ENCODE measurements around the gene BPTF. TPM values are rescaled to one million over a fixed set of nuclear protein-coding genes. Genes with fewer than 3 reads are reported as not detected.

Gene BPTF, protein sequence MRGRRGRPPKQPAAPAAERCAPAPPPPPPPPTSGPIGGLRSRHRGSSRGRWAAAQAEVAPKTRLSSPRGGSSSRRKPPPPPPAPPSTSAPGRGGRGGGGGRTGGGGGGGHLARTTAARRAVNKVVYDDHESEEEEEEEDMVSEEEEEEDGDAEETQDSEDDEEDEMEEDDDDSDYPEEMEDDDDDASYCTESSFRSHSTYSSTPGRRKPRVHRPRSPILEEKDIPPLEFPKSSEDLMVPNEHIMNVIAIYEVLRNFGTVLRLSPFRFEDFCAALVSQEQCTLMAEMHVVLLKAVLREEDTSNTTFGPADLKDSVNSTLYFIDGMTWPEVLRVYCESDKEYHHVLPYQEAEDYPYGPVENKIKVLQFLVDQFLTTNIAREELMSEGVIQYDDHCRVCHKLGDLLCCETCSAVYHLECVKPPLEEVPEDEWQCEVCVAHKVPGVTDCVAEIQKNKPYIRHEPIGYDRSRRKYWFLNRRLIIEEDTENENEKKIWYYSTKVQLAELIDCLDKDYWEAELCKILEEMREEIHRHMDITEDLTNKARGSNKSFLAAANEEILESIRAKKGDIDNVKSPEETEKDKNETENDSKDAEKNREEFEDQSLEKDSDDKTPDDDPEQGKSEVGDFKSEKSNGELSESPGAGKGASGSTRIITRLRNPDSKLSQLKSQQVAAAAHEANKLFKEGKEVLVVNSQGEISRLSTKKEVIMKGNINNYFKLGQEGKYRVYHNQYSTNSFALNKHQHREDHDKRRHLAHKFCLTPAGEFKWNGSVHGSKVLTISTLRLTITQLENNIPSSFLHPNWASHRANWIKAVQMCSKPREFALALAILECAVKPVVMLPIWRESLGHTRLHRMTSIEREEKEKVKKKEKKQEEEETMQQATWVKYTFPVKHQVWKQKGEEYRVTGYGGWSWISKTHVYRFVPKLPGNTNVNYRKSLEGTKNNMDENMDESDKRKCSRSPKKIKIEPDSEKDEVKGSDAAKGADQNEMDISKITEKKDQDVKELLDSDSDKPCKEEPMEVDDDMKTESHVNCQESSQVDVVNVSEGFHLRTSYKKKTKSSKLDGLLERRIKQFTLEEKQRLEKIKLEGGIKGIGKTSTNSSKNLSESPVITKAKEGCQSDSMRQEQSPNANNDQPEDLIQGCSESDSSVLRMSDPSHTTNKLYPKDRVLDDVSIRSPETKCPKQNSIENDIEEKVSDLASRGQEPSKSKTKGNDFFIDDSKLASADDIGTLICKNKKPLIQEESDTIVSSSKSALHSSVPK (N-terminal part only)
- polyA plus RNA-seq (2011; rRNA removed) (34.9 and 46.0 TPM in 2 replicates), polyA minus RNA-seq (2011; rRNA and poly(A)+ RNA removed) (70.8 and 88.4 TPM in 2 replicates)

DNA sequence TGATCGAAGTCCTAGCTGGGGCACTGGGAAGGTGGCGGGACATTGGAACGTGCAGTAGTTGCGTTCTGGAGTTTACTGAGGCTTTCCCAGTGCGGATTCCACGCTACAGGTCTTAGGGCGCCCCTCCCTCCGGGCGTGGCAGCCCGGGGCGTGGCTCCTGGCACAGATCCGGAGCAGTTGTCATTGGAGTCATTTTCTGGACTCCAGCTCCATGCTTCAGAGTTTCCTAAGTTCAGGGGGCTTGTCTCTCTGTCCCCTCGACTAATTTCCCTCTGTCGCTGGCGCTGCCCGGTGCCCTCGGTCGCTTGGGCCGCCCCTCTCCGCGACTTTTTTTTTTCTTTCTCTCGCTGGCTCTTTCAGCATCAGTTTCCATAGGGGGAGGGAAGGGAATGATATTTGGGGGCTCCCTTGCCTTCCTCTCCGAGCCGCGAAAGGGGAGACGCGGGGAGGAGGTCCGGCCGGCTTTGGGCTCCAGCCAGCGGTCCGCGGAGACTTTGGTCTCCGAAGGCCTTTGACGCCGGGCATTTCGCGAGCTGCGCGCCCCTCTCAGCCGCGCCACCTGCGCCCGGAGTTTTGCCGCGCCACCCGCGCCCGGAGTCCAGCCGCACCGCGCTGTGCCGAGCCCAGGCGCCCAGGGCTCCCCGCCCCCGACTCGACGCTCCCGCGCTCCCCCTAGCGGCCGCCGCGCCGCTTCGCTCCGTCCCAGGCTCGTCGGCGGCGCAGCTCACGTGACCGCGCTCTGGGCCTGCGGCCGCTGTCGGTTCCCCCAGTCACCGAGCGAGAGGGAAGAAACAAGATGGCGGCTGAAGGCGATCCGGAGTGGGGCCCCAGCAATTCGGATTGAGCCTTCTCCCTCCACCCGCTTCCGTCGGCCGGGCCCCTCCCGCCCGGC is at the start of gene BPTF:
TSS of gene BPTF (plus strand) at position 769 of the 892 bp plus-strand sequence. CDS start 222 bp downstream, outside the sequence.
- CTCF ChIA-PET, result interaction anchor here (0.6 to 1.9 kb wide), 9 partner anchors 10 to 561 kb away, joined by 3 to 15 read pairs (median 3); no protein-coding TSS in a partner anchor
- DNase-seq (ENCODE audit: low read depth, low spot score), result peak; percentile 70
- TF ChIP-seq, protein P1, sequence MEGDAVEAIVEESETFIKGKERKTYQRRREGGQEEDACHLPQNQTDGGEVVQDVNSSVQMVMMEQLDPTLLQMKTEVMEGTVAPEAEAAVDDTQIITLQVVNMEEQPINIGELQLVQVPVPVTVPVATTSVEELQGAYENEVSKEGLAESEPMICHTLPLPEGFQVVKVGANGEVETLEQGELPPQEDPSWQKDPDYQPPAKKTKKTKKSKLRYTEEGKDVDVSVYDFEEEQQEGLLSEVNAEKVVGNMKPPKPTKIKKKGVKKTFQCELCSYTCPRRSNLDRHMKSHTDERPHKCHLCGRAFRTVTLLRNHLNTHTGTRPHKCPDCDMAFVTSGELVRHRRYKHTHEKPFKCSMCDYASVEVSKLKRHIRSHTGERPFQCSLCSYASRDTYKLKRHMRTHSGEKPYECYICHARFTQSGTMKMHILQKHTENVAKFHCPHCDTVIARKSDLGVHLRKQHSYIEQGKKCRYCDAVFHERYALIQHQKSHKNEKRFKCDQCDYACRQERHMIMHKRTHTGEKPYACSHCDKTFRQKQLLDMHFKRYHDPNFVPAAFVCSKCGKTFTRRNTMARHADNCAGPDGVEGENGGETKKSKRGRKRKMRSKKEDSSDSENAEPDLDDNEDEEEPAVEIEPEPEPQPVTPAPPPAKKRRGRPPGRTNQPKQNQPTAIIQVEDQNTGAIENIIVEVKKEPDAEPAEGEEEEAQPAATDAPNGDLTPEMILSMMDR (IDR thresholded peaks at IDR 0.05; ENCODE audit: low read depth, low read length), result peak; percentile 67
- Histone ChIP-seq H3K4me3 (ENCODE audit: low read depth, low read length) (peak within 1 kb of the TSS; percentile 93), H3K27ac (ENCODE audit: low read depth, low read length) (no peak within 1 kb of the TSS), H3K27me3 (ENCODE audit: control insufficient read depth, insufficient read depth, low read length) (no peaks in the 10 kb centered on the region), H3K9me3 (ENCODE audit: control insufficient read depth, insufficient read depth, low read length) (no peaks in the 10 kb centered on the region)
- POLR2A ChIA-PET, result interaction anchor here (0.6 to 1.0 kb wide), 2 partner anchors 26 to 100 kb away, joined by 3 to 8 read pairs; no protein-coding TSS in a partner anchor

DNA sequence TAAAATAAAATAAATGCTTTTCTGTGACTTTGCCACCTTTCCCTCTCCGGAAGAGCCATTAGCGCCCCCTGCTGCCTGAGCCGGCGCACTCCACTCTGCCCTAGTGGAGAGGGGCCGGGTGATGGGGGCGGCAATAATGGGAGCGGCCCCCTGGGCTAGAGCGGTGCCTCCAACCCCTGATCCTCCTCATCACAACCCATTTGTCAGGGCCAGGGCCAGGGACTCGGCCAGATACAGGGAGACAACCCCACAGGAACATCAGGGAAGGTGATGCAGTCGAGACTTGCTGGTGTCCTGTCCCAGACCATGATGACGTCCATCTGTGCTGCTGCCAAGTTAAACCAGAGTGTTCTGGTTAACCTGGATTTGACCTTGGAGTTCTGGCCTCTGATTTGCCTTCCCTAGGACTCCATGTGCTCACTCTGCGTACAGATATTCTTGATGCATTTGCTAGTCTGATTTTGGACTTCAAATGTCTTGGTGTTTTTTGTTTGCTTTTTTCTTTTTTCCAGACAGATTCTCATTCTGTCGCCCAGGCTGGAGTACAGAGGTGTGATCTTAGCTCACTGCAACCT is 46.1 kb upstream of the BPTF start:
- ChIA-PET CTCF (interaction anchor here (0.6 to 1.0 kb wide), 3 partner anchors 12 to 40 kb away, joined by 3 to 5 read pairs (median 3); no protein-coding TSS in a partner anchor), POLR2A (no interaction called here)
- DNase-seq (ENCODE audit: low read depth, low spot score), result no peak
- no peak overlapping the region for H3K27ac ChIP-seq (ENCODE audit: low read depth, low read length)
- no peaks in the 10 kb centered on the region for H3K9me3 ChIP-seq (ENCODE audit: control insufficient read depth, insufficient read depth, low read length)
- H3K27me3 ChIP-seq (ENCODE audit: control insufficient read depth, insufficient read depth, low read length), result no peaks in the 10 kb centered on the region
- no peak overlapping the region for H3K4me3 ChIP-seq (ENCODE audit: low read depth, low read length)
- TF ChIP-seq, protein P1 (IDR thresholded peaks at IDR 0.05; ENCODE audit: low read depth, low read length), result peak; percentile 61

DNA sequence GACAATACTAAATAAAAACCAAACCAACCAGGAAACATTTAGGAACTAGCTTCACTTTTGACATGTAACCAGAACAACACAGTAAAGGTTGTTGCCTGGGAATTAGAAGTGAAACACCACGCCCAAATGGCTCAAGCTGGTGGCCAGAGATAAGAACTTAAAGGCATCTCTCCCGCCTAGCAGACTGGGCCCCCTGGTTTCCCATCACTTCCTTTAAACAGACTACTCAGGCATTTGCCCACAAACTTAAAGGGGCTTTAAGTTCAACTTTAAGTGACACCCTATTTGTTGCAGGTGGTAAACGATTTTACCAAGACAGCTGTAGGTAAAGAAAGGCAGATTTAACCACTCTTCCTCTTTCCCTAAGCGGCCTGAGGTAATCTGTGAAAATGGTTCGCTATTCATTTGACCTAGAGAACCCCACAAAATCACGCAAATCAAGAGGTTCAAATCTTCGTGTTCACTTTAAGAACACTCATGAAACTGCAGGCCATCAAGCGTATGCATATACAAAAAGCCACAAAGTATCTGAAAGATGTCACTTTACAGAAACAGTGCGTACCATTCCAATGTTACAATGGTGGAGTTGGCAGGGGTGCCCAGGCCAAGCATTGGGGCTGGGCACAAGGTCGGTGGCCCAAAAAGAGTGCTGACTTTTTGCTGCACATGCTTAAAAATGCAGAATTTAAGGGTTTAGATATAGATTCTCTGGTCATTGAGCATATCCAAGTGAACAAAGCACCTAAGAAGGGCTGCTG is 40.8 kb upstream of the BPTF start:
- no peak for DNase-seq (ENCODE audit: low read depth, low spot score)
- Histone ChIP-seq H3K4me3 (ENCODE audit: low read depth, low read length) (no peak overlapping the region), H3K27me3 (ENCODE audit: control insufficient read depth, insufficient read depth, low read length) (peaks cover 12% of the 10 kb centered on the region), H3K27ac (ENCODE audit: low read depth, low read length) (no peak overlapping the region), H3K9me3 (ENCODE audit: control insufficient read depth, insufficient read depth, low read length) (no peaks in the 10 kb centered on the region; the same call in 1 of the 2 replicates)
- ChIA-PET POLR2A (interaction anchor here (0.5 to 0.6 kb wide), 2 partner anchors 49 to 1578 kb away, joined by 3 to 4 read pairs; no protein-coding TSS in a partner anchor), CTCF (no interaction called here)
- TF ChIP-seq, protein P1 (IDR thresholded peaks at IDR 0.05; ENCODE audit: low read depth, low read length), result no peak

Data from AG04450 (cell line).